WTC11 (cell line): Measurements from ENCODE around the gene UBE2S. TPM values are rescaled to one million over a fixed set of nuclear protein-coding genes. Genes with fewer than 3 reads are reported as not detected.

Experiments used
- ATAC-seq: fragments of 200-7000 bp; cut with Tn5 transposase; 2 replicates; pipeline ENCODE4 v1.10.0; 2021; ENCODE audit warnings: mild to moderate bottlenecking, moderate library complexity
- CTCF ChIA-PET: fragments of 300-600 bp; sonication (Branson Sonifier 250); formaldehyde crosslinking; loops from one replicate; lab custom pipeline; 2021; ENCODE audit warnings: antibody characterized with exemption; lab: Charles Lee
- POLR2A ChIA-PET: fragments of 350-600 bp; sonication (Branson Sonifier 250); formaldehyde crosslinking; loops from one replicate; lab custom pipeline; 2021; ENCODE audit warnings: antibody characterized with exemption; lab: Charles Lee
- DNase-seq: peaks from one replicate; pipeline ENCODE4 v3.0.0; 2021; ENCODE audit warnings: low spot score
- H3K27ac Mint-ChIP-seq: 2 replicates; pipeline ENCODE4 v1.8.0; 2021; ENCODE audit warnings: mixed read lengths
- H3K27me3 Mint-ChIP-seq: 2 replicates; pipeline ENCODE4 v1.8.0; 2021; ENCODE audit warnings: low read depth, mild to moderate bottlenecking, moderate library complexity, mixed read lengths
- H3K36me3 Mint-ChIP-seq: 2 replicates; pipeline ENCODE4 v1.8.0; 2021; ENCODE audit warnings: mixed read lengths
- H3K4me1 Mint-ChIP-seq: 2 replicates; pipeline ENCODE4 v1.8.0; 2022; ENCODE audit warnings: mixed read lengths
- H3K4me3 Mint-ChIP-seq: 2 replicates; pipeline ENCODE4 v1.8.0; 2021; ENCODE audit warnings: mild to moderate bottlenecking, moderate library complexity, mixed read lengths
- H3K9me3 Mint-ChIP-seq: 2 replicates; pipeline ENCODE4 v1.8.0; 2021; ENCODE audit warnings: mixed read lengths
- E2F5 ChIP-seq: sonication (generic); formaldehyde crosslinking; IDR thresholded peaks from 2 replicates; pipeline ENCODE4 v1.8.1; 2022; ENCODE audit warnings: mild to moderate bottlenecking, moderate library complexity, missing genetic modification reagents
- EMX1 ChIP-seq: fragments of 250-450 bp; sonication (Bioruptor Pico); IDR thresholded peaks from 2 replicates; pipeline ENCODE4 v1.8.0; 2021; ENCODE audit warnings: mild to moderate bottlenecking
- ETV6 ChIP-seq: sonication (generic); formaldehyde crosslinking; IDR thresholded peaks from 2 replicates; pipeline ENCODE4 v1.8.1; 2022; ENCODE audit warnings: mild to moderate bottlenecking, missing genetic modification reagents
- FOXJ3 ChIP-seq: sonication (generic); formaldehyde crosslinking; IDR thresholded peaks from 2 replicates; pipeline ENCODE4 v1.9.0; 2021; ENCODE audit warnings: missing genetic modification reagents, mild to moderate bottlenecking, borderline replicate concordance
- GRHL2 ChIP-seq: fragments of 250-450 bp; sonication (Bioruptor Pico); IDR thresholded peaks from 2 replicates; pipeline ENCODE4 v1.8.0; 2022; ENCODE audit warnings: mild to moderate bottlenecking, moderate library complexity; ENCODE audit not compliant: insufficient replicate concordance, severe bottlenecking
- IRF1 ChIP-seq: sonication (generic); formaldehyde crosslinking; IDR thresholded peaks from 2 replicates; pipeline ENCODE4 v1.8.0; 2023; ENCODE audit warnings: missing genetic modification reagents
- JAZF1 ChIP-seq: fragments of 250-450 bp; sonication (Bioruptor Pico); IDR thresholded peaks from 2 replicates; pipeline ENCODE4 v1.9.0; 2021; ENCODE audit warnings: moderate library complexity, mild to moderate bottlenecking, inconsistent platforms
- KAT7 ChIP-seq: sonication (generic); formaldehyde crosslinking; IDR thresholded peaks from 2 replicates; pipeline ENCODE4 v1.8.1; 2023; ENCODE audit warnings: missing genetic modification reagents, mild to moderate bottlenecking, borderline replicate concordance
- RORB ChIP-seq: fragments of 250-450 bp; sonication (Bioruptor Pico); IDR thresholded peaks from 2 replicates; pipeline ENCODE4 v1.9.0; 2021; ENCODE audit warnings: mild to moderate bottlenecking
- SP1 ChIP-seq: sonication (generic); formaldehyde crosslinking; conservative IDR thresholded peaks from 2 replicates; pipeline ENCODE4 v1.8.1; 2022; ENCODE audit warnings: missing genetic modification reagents
- TP53 ChIP-seq: sonication (generic); formaldehyde crosslinking; IDR thresholded peaks from 2 replicates; pipeline ENCODE4 v1.8.1; 2023; ENCODE audit warnings: mild to moderate bottlenecking, missing genetic modification reagents
- USF2 ChIP-seq: sonication (generic); formaldehyde crosslinking; IDR thresholded peaks from 2 replicates; pipeline ENCODE4 v1.8.1; 2023; ENCODE audit warnings: mild to moderate bottlenecking, missing genetic modification reagents, moderate library complexity
- ZBTB43 ChIP-seq: sonication (generic); formaldehyde crosslinking; IDR thresholded peaks from 2 replicates; pipeline ENCODE4 v1.8.1; 2023; ENCODE audit warnings: mild to moderate bottlenecking, missing genetic modification reagents
- ZMAT4 ChIP-seq: fragments of 250-450 bp; sonication (Bioruptor Pico); IDR thresholded peaks from 2 replicates; pipeline ENCODE4 v1.9.0; 2021; ENCODE audit warnings: mild to moderate bottlenecking
- ZNF121 ChIP-seq: sonication (generic); formaldehyde crosslinking; IDR thresholded peaks from 2 replicates; pipeline ENCODE4 v1.8.0; 2023; ENCODE audit warnings: missing genetic modification reagents
- ZNF138 ChIP-seq: sonication (generic); formaldehyde crosslinking; conservative IDR thresholded peaks from 2 replicates; pipeline ENCODE4 v1.8.1; 2022; ENCODE audit warnings: mild to moderate bottlenecking, moderate library complexity, missing genetic modification reagents
- ZNF219 ChIP-seq: sonication (generic); formaldehyde crosslinking; IDR thresholded peaks from 2 replicates; pipeline ENCODE4 v1.8.0; 2023; ENCODE audit warnings: missing genetic modification reagents, mild to moderate bottlenecking, borderline replicate concordance
- ZNF532 ChIP-seq: fragments of 250-450 bp; sonication (Bioruptor Pico); IDR thresholded peaks from 2 replicates; pipeline ENCODE4 v1.9.0; 2021; ENCODE audit warnings: mild to moderate bottlenecking, borderline replicate concordance
- ZNF671 ChIP-seq: fragments of 250-450 bp; sonication (Bioruptor Pico); IDR thresholded peaks from 2 replicates; pipeline ENCODE4 v1.8.0; 2021; ENCODE audit warnings: mild to moderate bottlenecking
- ZSCAN18 ChIP-seq: fragments of 250-450 bp; sonication (Bioruptor Pico); IDR thresholded peaks from 2 replicates; pipeline ENCODE4 v2.1.2; 2022; ENCODE audit warnings: mild to moderate bottlenecking, moderate library complexity
- total RNA-seq: library from RNA; stranded (reverse); gene quantifications from 3 replicates; pipeline ENCODE4 v1.2.3, GENCODE V29; 2021

UBE2S gene
- total RNA-seq, 1 experiment from 2014 or later, result 442 TPM

GRCh38 chr19:55362174-55362989 is 45.2 kb downstream of the UBE2S start (continued):
- TF ChIP-seq ZNF532 (CRISPR knock-in tag) (no peak), ZNF219 (CRISPR knock-in tag) (no peak), TP53 (CRISPR knock-in tag) (no peak), GRHL2 (no peak), KAT7 (CRISPR knock-in tag) (no peak), ZMAT4 (CRISPR knock-in tag) (no peak), ZNF121 (CRISPR knock-in tag) (no peak), SP1 (CRISPR knock-in tag) (no peak), IRF1 (no peak), USF2 (CRISPR knock-in tag) (no peak), ZSCAN18 (no peak), ZBTB43 (CRISPR knock-in tag) (no peak)

GRCh38 chr19:55360902-55361301 is 46.7 kb downstream of the UBE2S start:
- H3K27me3 Mint-ChIP-seq, result peaks cover 61% of the 10 kb centered on the region
- no peak for TF ChIP-seq RORB (CRISPR knock-in tag)
- no peak for TF ChIP-seq ZNF532 (CRISPR knock-in tag)
- no peak for TF ChIP-seq ETV6 (CRISPR knock-in tag)
- no peak for TF ChIP-seq FOXJ3 (CRISPR knock-in tag)
- TF ChIP-seq ZNF138, result no peak
- no peak for TF ChIP-seq ZNF671 (CRISPR knock-in tag)
- no peak for TF ChIP-seq EMX1 (CRISPR knock-in tag)
- TF ChIP-seq E2F5, result no peak
- no peak for TF ChIP-seq JAZF1 (CRISPR knock-in tag)

More at GRCh38 chr19:55360902-55361301, 46.7 kb downstream of the UBE2S start:
- Mint-ChIP-seq H3K27ac (no peak overlapping the region), H3K36me3 (no peaks in the 10 kb centered on the region), H3K4me1 (peaks cover 3% of the 10 kb centered on the region; the same call in 1 of the 2 replicates), H3K9me3 (no peaks in the 10 kb centered on the region), H3K4me3 (no peak overlapping the region)
- ChIA-PET POLR2A (no interaction called here), CTCF (no interaction called here)
- ATAC-seq (no peak), DNase-seq (no peak)
